ENCODE results near the gene NCAM1. TPM values are rescaled to one million over a fixed set of nuclear protein-coding genes. Genes with fewer than 3 reads are reported as not detected.

Gene NCAM1
- total RNA-seq, 1 experiment from 2014 or later = 5.9 TPM

DNA sequence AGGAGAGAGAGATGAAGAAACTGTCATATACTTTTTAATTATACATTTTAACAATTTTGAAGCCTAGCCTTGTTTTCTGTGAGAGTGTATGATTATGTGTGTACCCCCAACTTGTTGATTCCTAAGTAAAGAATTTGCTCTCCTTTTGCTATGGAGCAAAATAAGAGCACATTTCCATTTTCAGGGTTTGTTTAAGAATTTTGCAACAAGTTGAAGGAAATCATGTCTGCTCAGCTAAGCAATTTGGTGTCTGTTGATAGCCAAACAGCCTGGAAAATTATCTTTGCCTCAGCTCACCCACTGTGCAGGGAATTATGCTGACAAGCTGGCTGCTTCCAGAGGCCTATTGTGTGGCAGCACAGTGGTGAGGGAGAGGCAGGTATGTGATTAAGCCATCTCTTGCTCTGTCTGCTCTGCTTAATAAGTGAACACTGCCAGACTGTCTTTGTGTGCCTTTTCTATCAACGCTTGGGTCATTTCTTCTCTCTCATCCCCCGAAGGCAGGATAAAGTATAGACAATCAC lies 218.0 kb downstream of the NCAM1 start:
- Mint-ChIP-seq H3K4me1 (peaks cover 32% of the 10 kb centered on the region), H3K36me3 (no peaks in the 10 kb centered on the region), H3K27me3 (ENCODE audit: low read depth) (no peaks in the 10 kb centered on the region), H3K9me3 (no peaks in the 10 kb centered on the region), H3K27ac (no peak overlapping the region), H3K4me3 (no peak overlapping the region)
- TF ChIP-seq, protein P1, sequence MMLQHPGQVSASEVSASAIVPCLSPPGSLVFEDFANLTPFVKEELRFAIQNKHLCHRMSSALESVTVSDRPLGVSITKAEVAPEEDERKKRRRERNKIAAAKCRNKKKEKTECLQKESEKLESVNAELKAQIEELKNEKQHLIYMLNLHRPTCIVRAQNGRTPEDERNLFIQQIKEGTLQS (CRISPR knock-in tag; conservative IDR thresholded peaks at IDR 0.05) = no peak
- TF ChIP-seq JUN (CRISPR knock-in tag; IDR thresholded peaks at IDR 0.05) (no peak), NFE2L1 (CRISPR knock-in tag; IDR thresholded peaks at IDR 0.05) (no peak), PRRX2 (CRISPR knock-in tag; IDR thresholded peaks at IDR 0.05) (no peak), FOXP1 (CRISPR knock-in tag; IDR thresholded peaks at IDR 0.05; ENCODE audit: borderline replicate concordance) (no peak), FOXK1 (CRISPR knock-in tag; IDR thresholded peaks at IDR 0.05) (no peak), TCF7 (CRISPR knock-in tag; IDR thresholded peaks at IDR 0.05; ENCODE audit: low read depth) (no peak), TEAD1 (CRISPR knock-in tag; IDR thresholded peaks at IDR 0.05) (no peak), ZNF121 (CRISPR knock-in tag; IDR thresholded peaks at IDR 0.05) (no peak), ZNF138 (CRISPR knock-in tag; conservative IDR thresholded peaks at IDR 0.05) (no peak), TP53 (CRISPR knock-in tag; IDR thresholded peaks at IDR 0.05) (no peak)
- TF ChIP-seq, protein P2, sequence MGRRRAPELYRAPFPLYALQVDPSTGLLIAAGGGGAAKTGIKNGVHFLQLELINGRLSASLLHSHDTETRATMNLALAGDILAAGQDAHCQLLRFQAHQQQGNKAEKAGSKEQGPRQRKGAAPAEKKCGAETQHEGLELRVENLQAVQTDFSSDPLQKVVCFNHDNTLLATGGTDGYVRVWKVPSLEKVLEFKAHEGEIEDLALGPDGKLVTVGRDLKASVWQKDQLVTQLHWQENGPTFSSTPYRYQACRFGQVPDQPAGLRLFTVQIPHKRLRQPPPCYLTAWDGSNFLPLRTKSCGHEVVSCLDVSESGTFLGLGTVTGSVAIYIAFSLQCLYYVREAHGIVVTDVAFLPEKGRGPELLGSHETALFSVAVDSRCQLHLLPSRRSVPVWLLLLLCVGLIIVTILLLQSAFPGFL (CRISPR knock-in tag; IDR thresholded peaks at IDR 0.05; ENCODE audit: borderline replicate concordance) = no peak
- TF ChIP-seq, protein P3, sequence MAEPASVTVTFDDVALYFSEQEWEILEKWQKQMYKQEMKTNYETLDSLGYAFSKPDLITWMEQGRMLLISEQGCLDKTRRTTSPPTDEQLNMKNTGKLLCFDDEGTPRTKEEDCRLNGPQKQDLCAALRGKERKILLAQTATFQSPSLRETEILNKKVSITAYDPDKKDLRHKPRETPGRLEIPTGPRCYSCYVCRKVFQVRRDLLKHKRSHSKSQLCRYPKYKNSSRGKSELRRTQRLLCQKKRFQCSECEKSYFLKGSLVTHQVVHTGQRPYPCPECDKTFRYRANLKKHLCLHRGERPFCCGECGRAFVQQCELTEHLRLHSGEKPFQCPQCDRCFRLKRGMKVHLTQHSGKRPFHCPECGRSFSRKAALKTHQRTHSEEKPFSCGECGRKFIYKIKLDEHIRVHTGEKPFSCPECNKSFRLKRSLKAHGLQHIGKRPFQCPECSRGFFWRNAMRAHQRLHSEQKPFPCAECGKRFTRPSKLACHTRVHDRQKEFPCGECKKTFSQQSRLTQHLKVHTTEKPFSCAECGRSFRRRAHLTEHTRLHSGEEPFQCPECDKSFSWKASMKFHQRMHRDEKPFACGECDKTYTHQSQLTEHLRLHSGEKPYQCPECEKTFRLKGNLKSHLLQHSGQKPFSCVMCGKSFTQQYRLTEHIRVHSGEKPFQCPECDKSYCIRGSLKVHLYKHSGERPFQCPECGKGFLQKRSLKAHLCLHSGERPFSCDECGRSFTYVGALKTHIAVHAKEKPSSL (CRISPR knock-in tag; conservative IDR thresholded peaks at IDR 0.05) = no peak
- TF ChIP-seq, protein P4, sequence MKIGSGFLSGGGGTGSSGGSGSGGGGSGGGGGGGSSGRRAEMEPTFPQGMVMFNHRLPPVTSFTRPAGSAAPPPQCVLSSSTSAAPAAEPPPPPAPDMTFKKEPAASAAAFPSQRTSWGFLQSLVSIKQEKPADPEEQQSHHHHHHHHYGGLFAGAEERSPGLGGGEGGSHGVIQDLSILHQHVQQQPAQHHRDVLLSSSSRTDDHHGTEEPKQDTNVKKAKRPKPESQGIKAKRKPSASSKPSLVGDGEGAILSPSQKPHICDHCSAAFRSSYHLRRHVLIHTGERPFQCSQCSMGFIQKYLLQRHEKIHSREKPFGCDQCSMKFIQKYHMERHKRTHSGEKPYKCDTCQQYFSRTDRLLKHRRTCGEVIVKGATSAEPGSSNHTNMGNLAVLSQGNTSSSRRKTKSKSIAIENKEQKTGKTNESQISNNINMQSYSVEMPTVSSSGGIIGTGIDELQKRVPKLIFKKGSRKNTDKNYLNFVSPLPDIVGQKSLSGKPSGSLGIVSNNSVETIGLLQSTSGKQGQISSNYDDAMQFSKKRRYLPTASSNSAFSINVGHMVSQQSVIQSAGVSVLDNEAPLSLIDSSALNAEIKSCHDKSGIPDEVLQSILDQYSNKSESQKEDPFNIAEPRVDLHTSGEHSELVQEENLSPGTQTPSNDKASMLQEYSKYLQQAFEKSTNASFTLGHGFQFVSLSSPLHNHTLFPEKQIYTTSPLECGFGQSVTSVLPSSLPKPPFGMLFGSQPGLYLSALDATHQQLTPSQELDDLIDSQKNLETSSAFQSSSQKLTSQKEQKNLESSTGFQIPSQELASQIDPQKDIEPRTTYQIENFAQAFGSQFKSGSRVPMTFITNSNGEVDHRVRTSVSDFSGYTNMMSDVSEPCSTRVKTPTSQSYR (CRISPR knock-in tag; IDR thresholded peaks at IDR 0.05) = no peak
- TF ChIP-seq, protein P5, sequence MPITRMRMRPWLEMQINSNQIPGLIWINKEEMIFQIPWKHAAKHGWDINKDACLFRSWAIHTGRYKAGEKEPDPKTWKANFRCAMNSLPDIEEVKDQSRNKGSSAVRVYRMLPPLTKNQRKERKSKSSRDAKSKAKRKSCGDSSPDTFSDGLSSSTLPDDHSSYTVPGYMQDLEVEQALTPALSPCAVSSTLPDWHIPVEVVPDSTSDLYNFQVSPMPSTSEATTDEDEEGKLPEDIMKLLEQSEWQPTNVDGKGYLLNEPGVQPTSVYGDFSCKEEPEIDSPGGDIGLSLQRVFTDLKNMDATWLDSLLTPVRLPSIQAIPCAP (CRISPR knock-in tag; IDR thresholded peaks at IDR 0.05) = no peak
- TF ChIP-seq, protein P6, sequence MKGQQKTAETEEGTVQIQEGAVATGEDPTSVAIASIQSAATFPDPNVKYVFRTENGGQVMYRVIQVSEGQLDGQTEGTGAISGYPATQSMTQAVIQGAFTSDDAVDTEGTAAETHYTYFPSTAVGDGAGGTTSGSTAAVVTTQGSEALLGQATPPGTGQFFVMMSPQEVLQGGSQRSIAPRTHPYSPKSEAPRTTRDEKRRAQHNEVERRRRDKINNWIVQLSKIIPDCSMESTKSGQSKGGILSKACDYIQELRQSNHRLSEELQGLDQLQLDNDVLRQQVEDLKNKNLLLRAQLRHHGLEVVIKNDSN (CRISPR knock-in tag; IDR thresholded peaks at IDR 0.05) = no peak
- peak; percentile 69 for ATAC-seq
- CTCF ChIA-PET = interaction anchor here (1.2 kb wide), 2 partner anchors 65 to 111 kb away, joined by 3 to 6 read pairs; no protein-coding TSS in a partner anchor
- DNase-seq (ENCODE audit: low spot score) = no peak
- POLR2A ChIA-PET = no interaction called here

DNA sequence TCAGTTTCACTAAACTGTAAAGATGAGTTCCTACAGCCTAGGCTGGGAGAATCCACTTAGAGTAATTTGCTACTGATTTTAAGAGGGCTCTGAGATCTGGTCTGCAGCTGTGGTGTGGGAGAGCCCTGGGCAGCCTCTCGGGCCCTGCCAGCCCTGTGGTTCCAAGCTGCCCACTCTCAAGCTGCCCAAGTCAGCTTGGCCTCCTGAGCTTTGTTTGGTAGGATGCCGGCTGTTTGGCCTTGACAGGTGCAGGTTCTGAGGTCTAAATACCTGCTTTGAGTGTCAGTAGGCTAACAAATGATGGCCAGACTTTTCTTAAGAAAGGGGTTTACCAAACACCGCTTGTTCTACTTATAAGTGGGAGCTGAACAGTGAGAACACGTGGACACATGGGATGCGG lies 219.9 kb downstream of the NCAM1 start:
- Mint-ChIP-seq H3K36me3 (no peaks in the 10 kb centered on the region), H3K27ac (no peak overlapping the region), H3K4me1 (peaks cover 32% of the 10 kb centered on the region), H3K27me3 (ENCODE audit: low read depth) (no peaks in the 10 kb centered on the region), H3K9me3 (0 out of 2 replicates have a peak, but pooled peaks cover under 1% of the 10 kb centered on the region), H3K4me3 (no peak overlapping the region)
- ATAC-seq = no peak
- POLR2A ChIA-PET = no interaction called here
- CTCF ChIA-PET = no interaction called here
- no peak for DNase-seq (ENCODE audit: low spot score)
- TF ChIP-seq GRHL2 (CRISPR knock-in tag; IDR thresholded peaks at IDR 0.05; ENCODE audit: insufficient replicate concordance, severe bottlenecking) = no peak
- no peak for TF ChIP-seq CREM (CRISPR knock-in tag; IDR thresholded peaks at IDR 0.05)
- TF ChIP-seq, protein P4 (CRISPR knock-in tag; IDR thresholded peaks at IDR 0.05) = no peak
- no peak for TF ChIP-seq JUN (CRISPR knock-in tag; IDR thresholded peaks at IDR 0.05)
- TF ChIP-seq NR3C1 (CRISPR knock-in tag; conservative IDR thresholded peaks at IDR 0.05; ENCODE audit: low read depth) = no peak
- TF ChIP-seq IRF2 (CRISPR knock-in tag; IDR thresholded peaks at IDR 0.05; ENCODE audit: borderline replicate concordance, low read depth) = no peak
- TF ChIP-seq ZNF396 (CRISPR knock-in tag; IDR thresholded peaks at IDR 0.05; ENCODE audit: borderline replicate concordance) = no peak
- no peak for TF ChIP-seq ZBTB21 (CRISPR knock-in tag; IDR thresholded peaks at IDR 0.05; ENCODE audit: borderline replicate concordance)
- TF ChIP-seq, protein P7, sequence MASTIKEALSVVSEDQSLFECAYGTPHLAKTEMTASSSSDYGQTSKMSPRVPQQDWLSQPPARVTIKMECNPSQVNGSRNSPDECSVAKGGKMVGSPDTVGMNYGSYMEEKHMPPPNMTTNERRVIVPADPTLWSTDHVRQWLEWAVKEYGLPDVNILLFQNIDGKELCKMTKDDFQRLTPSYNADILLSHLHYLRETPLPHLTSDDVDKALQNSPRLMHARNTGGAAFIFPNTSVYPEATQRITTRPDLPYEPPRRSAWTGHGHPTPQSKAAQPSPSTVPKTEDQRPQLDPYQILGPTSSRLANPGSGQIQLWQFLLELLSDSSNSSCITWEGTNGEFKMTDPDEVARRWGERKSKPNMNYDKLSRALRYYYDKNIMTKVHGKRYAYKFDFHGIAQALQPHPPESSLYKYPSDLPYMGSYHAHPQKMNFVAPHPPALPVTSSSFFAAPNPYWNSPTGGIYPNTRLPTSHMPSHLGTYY (CRISPR knock-in tag; IDR thresholded peaks at IDR 0.05) = no peak
- no peak for TF ChIP-seq RORB (CRISPR knock-in tag; IDR thresholded peaks at IDR 0.05)
